PC-9 (cell line): ENCODE results near the gene JPT1. TPM values are rescaled to one million over a fixed set of nuclear protein-coding genes. Genes with fewer than 3 reads are reported as not detected.
A peak's percentile ranks its signal among the peaks of the same experiment; 100 is the strongest.

Experiments
- BruUV-seq: library from RNA; stranded (reverse); fragments of 400-500 nt; replicated peaks from 2 replicates; lab custom pipeline; 2021; lab: Mats Ljungman, UMichigan
- CTCF ChIA-PET: fragments of 300-600 bp; sonication (Branson Sonifier 250); formaldehyde crosslinking; loops from one replicate; lab custom pipeline; 2022; ENCODE audit warnings: antibody characterized with exemption; lab: Charles Lee
- POLR2A ChIA-PET: fragments of 300-600 bp; sonication (Branson Sonifier 250); formaldehyde crosslinking; loops from one replicate; lab custom pipeline; 2022; ENCODE audit warnings: antibody characterized with exemption; ENCODE audit not compliant: unreplicated experiment; lab: Charles Lee
- DNase-seq, 2 experiments: peaks; one replicate each; pipeline versions ENCODE4 v3.0.0 to v3.0.0-alpha.2; 2015 to 2022; ENCODE audit warnings: mixed read lengths in 1 of 2
- H2AFZ ChIP-seq: fragments of 200-600 bp; sonication (generic); 2 replicates; pipeline ENCODE4 v1.8.1; 2017; ENCODE audit warnings: antibody characterized with exemption
- H3F3A ChIP-seq: fragments of 200-600 bp; sonication (generic); 2 replicates; pipeline ENCODE4 v1.8.1; 2017; ENCODE audit warnings: antibody characterized with exemption, mild to moderate bottlenecking, low read depth; ENCODE audit not compliant: insufficient read depth
- H3K27ac ChIP-seq: fragments of 200-600 bp; sonication (generic); 2 replicates; pipeline ENCODE4 v1.6.1; 2016; ENCODE audit warnings: mixed run types
- H3K27me3 ChIP-seq: fragments of 200-600 bp; sonication (generic); 2 replicates; pipeline ENCODE4 v1.6.1; 2016; ENCODE audit warnings: low read depth, mixed run types; ENCODE audit not compliant: insufficient read depth
- H3K36me3 ChIP-seq: fragments of 200-600 bp; sonication (generic); 2 replicates; pipeline ENCODE4 v1.6.1; 2016; ENCODE audit warnings: low read depth, mixed run types
- H3K4me1 ChIP-seq: fragments of 200-600 bp; sonication (generic); replicated peaks from 2 replicates; pipeline ENCODE4 v1.6.1; 2016; ENCODE audit warnings: mixed run types; ENCODE audit not compliant: insufficient read depth
- H3K4me2 ChIP-seq: fragments of 200-600 bp; sonication (generic); 2 replicates; pipeline ENCODE4 v1.6.1; 2017; ENCODE audit warnings: mixed run types
- H3K4me3 ChIP-seq: fragments of 200-600 bp; sonication (generic); 2 replicates; pipeline ENCODE4 v1.6.1; 2016; ENCODE audit warnings: mixed run types
- H3K79me2 ChIP-seq: fragments of 200-600 bp; sonication (generic); 2 replicates; pipeline ENCODE4 v1.6.1; 2017; ENCODE audit warnings: low read depth, mixed run types
- H3K9me2 ChIP-seq: fragments of 200-600 bp; sonication (generic); 2 replicates; pipeline ENCODE4 v1.8.1; 2017; ENCODE audit warnings: mild to moderate bottlenecking; ENCODE audit not compliant: insufficient read depth
- H3K9me3 ChIP-seq: fragments of 200-600 bp; sonication (generic); 2 replicates; pipeline ENCODE4 v1.8.1; 2016; ENCODE audit warnings: low read depth; ENCODE audit not compliant: insufficient read depth
- H4K20me1 ChIP-seq: fragments of 200-600 bp; sonication (generic); 2 replicates; pipeline ENCODE4 v1.8.1; 2017; ENCODE audit not compliant: insufficient read depth
- CTCF ChIP-seq: fragments of 200-600 bp; sonication (generic); conservative IDR thresholded peaks from 2 replicates; pipeline ENCODE4 v1.6.1; 2017; ENCODE audit warnings: mixed run types, antibody characterized with exemption, mild to moderate bottlenecking, moderate library complexity
- EZH2 ChIP-seq: fragments of 200-600 bp; sonication (generic); IDR thresholded peaks from 2 replicates; pipeline ENCODE4 v1.8.0; 2017; ENCODE audit warnings: antibody characterized with exemption, low read depth
- intact Hi-C: fragments of 100-400 bp; cut with micrococcal nuclease; formaldehyde crosslinking; loops from one replicate; pipeline ENCODE4 v1.10.0; 2022; ENCODE audit not compliant: unreplicated experiment
- total RNA-seq: library from RNA; stranded (reverse); gene quantifications from 2 replicates; pipeline ENCODE4 v1.2.3, GENCODE V29; 2021

Gene JPT1
- total RNA-seq, 1 experiment from 2014 or later = 250 TPM

GRCh38 chr17:75130632-75131277 is 23.6 kb downstream of the JPT1 start:
- no peaks in the 10 kb centered on the region; the same call in 1 of the 2 replicates for H4K20me1 ChIP-seq
- ChIA-PET CTCF (interaction anchor here (0.5 to 1.5 kb wide), 3 partner anchors 17 to 121 kb away, joined by 7 to 18 read pairs (median 8); no protein-coding TSS in a partner anchor), POLR2A (interaction anchor here (0.5 to 0.7 kb wide), 2 partner anchors 24 to 58 kb away, joined by 3 read pairs; no protein-coding TSS in a partner anchor)
- no peaks in the 10 kb centered on the region for H3K9me2 ChIP-seq
- H3K36me3 ChIP-seq = no peaks in the 10 kb centered on the region
- TF ChIP-seq EZH2 (no peak), CTCF (peak; percentile 60; the same call in 1 of the 2 replicates)
- H3K27me3 ChIP-seq = no peaks in the 10 kb centered on the region
- H2AFZ ChIP-seq = peak overlapping the region; percentile 83
- peak overlapping the region; percentile 95 for H3K4me3 ChIP-seq
- BruUV-seq = TSS peak; percentile 29
- H3F3A ChIP-seq = peaks cover 72% of the 10 kb centered on the region
- intact Hi-C loops = no loop called here
- no peaks in the 10 kb centered on the region for H3K9me3 ChIP-seq
- peak overlapping the region; percentile 74 for H3K4me2 ChIP-seq
- H3K4me1 ChIP-seq = peaks cover 27% of the 10 kb centered on the region
- H3K27ac ChIP-seq = peak overlapping the region; percentile 72
- peaks cover 33% of the 10 kb centered on the region for H3K79me2 ChIP-seq
- peak; percentile 38 to 52 for DNase-seq

- H2AFZ ChIP-seq = no peak overlapping the region
- H3K79me2 ChIP-seq = peaks cover 38% of the 10 kb centered on the region
- no peaks in the 10 kb centered on the region; the same call in 1 of the 2 replicates for H4K20me1 ChIP-seq
- intact Hi-C loops = no loop called here
- no peak overlapping the region for H3K27ac ChIP-seq
- BruUV-seq = no TSS peak
- H3K9me3 ChIP-seq = no peaks in the 10 kb centered on the region
- H3K4me2 ChIP-seq = peak overlapping the region; percentile 74
- ChIA-PET CTCF (interaction anchor here (0.6 to 1.5 kb wide), 2 partner anchors 16 to 120 kb away, joined by 8 to 18 read pairs; no protein-coding TSS in a partner anchor), POLR2A (interaction anchor here (0.5 to 0.6 kb wide), 2 partner anchors 25 to 59 kb away, joined by 3 read pairs; no protein-coding TSS in a partner anchor)
- TF ChIP-seq EZH2 (no peak), CTCF (no peak)
- H3K4me3 ChIP-seq = peak overlapping the region; percentile 95
- no peaks in the 10 kb centered on the region for H3K9me2 ChIP-seq
- H3K27me3 ChIP-seq = no peaks in the 10 kb centered on the region
- peaks cover 33% of the 10 kb centered on the region for H3K4me1 ChIP-seq
- no peak for DNase-seq
- peaks cover 72% of the 10 kb centered on the region for H3F3A ChIP-seq
- no peaks in the 10 kb centered on the region for H3K36me3 ChIP-seq
Measured at GRCh38 chr17:75130059-75130631, 24.2 kb downstream of the JPT1 start.

- POLR2A ChIA-PET = interaction anchor here (0.6 kb wide), 1 partner anchor 59 kb away, joined by 3 read pairs; no protein-coding TSS in a partner anchor
- H3K9me3 ChIP-seq = no peaks in the 10 kb centered on the region
- no peaks in the 10 kb centered on the region for H3K27me3 ChIP-seq
- H3K4me3 ChIP-seq = no peak overlapping the region
- DNase-seq = no peak
- H3K79me2 ChIP-seq = peaks cover 41% of the 10 kb centered on the region
- peaks cover 39% of the 10 kb centered on the region for H3K4me1 ChIP-seq
- CTCF ChIA-PET = no interaction called here
- H2AFZ ChIP-seq = no peak overlapping the region
- intact Hi-C loops = no loop called here
- peaks cover 73% of the 10 kb centered on the region for H3F3A ChIP-seq
- H3K9me2 ChIP-seq = no peaks in the 10 kb centered on the region
- no peak overlapping the region for H3K27ac ChIP-seq
- no TSS peak for BruUV-seq
- no peaks in the 10 kb centered on the region for H3K36me3 ChIP-seq
- H3K4me2 ChIP-seq = no peak overlapping the region
- no peaks in the 10 kb centered on the region; the same call in 1 of the 2 replicates for H4K20me1 ChIP-seq
- TF ChIP-seq CTCF (no peak), EZH2 (no peak)
Measured at GRCh38 chr17:75129576-75129975, 24.7 kb downstream of the JPT1 start.
